ENCODE results near the gene GOPC.

GRCh38 chr6:117601811-117602150, 530 bp downstream of the GOPC start:
- no peak for TF ChIP-seq CTCF (IDR thresholded peaks at IDR 0.05)
- TF ChIP-seq POLR2A (IDR thresholded peaks at IDR 0.05) = no peak
